Measurements from ENCODE around the gene INPP4B.

- no peak for TF ChIP-seq CTCF (conservative IDR thresholded peaks at IDR 0.05; ENCODE audit: low read depth, low read length)
- TF ChIP-seq POLR2A (IDR thresholded peaks at IDR 0.05; ENCODE audit: low read depth, low read length): no peak
Measured at GRCh38 chr4:142572071-142572470, 274.0 kb downstream of the INPP4B start.
